BLaER1 treated with 17β-estradiol and CSF1 and Interleukin-3, amounts not matched to agents 10 nM and 100 nM (cell line): ENCODE results near the gene DEFB123.
"Not testable (repeated sequence)": the region's sequence is repeated elsewhere in the genome, so short reads cannot be mapped to it uniquely, and the experiment has no call there.

Source experiments
- H3K27ac ChIP-seq, 11 experiments: shearing (Covaris generic); formaldehyde crosslinking; 2 replicates each; pipeline ENCODE4 v1.8.1; 2022
- H3K27me3 ChIP-seq, 11 experiments: shearing (Covaris generic); formaldehyde crosslinking; 2 replicates each; pipeline ENCODE4 v1.8.1; 2022
- H3K36me3 ChIP-seq, 11 experiments: shearing (Covaris generic); formaldehyde crosslinking; 2 replicates each; pipeline ENCODE4 v1.8.1; 2022
- H3K4me1 ChIP-seq, 10 experiments: shearing (Covaris generic); formaldehyde crosslinking; 2 replicates each; pipeline ENCODE4 v1.8.1; 2022
- H3K4me2 ChIP-seq, 11 experiments: shearing (Covaris generic); formaldehyde crosslinking; 2 replicates each; pipeline ENCODE4 v1.8.1; 2022
- H3K4me3 ChIP-seq, 10 experiments: shearing (Covaris generic); formaldehyde crosslinking; 2 replicates each; pipeline ENCODE4 v1.8.1; 2022
- H3K9ac ChIP-seq, 11 experiments: shearing (Covaris generic); formaldehyde crosslinking; 2 replicates each; pipeline ENCODE4 v1.8.1; 2022
- H3K9me3 ChIP-seq, 11 experiments: shearing (Covaris generic); formaldehyde crosslinking; replicated peaks in 1 of 11; 2 replicates each; pipeline ENCODE4 v1.8.1; 2022
- H4K20me1 ChIP-seq, 11 experiments: shearing (Covaris generic); formaldehyde crosslinking; 2 replicates each; pipeline ENCODE4 v1.8.1; 2022
- Cebpa-rat ChIP-seq, 11 experiments: shearing (Covaris generic); IDR thresholded peaks; 2 replicates each; pipeline ENCODE4 v1.8.1; 2022

DEFB123 gene

GRCh38 chr20:31440012-31440659 is at the start of gene DEFB123:
DEFB123 (plus strand) TSS chr20:31440632; CDS start chr20:31440699, 67 bp downstream.
- Histone ChIP-seq H3K36me3 (no peaks in the 10 kb centered on the region), H3K4me3 (no peak within 1 kb of the TSS), H3K4me2 (no peak within 1 kb of the TSS), H4K20me1 (no peaks in the 10 kb centered on the region), H3K27ac (no peak within 1 kb of the TSS), H3K27me3 (no peaks in the 10 kb centered on the region), H3K9me3 (no peaks in the 10 kb centered on the region), H3K4me1 (0 out of 20 replicates have a peak, but pooled peaks cover 0 to 4% (median 0%) of the 10 kb centered on the region in 10 experiments), H3K9ac (no peak within 1 kb of the TSS)
- TF ChIP-seq Cebpa-rat (IDR thresholded peaks at IDR 0.05): no peak

- no peak for TF ChIP-seq Cebpa-rat (IDR thresholded peaks at IDR 0.05)
Observed at GRCh38 chr20:31392836-31393235, 47.6 kb upstream of the DEFB123 start.

GRCh38 chr20:31394900-31395299 is 45.5 kb upstream of the DEFB123 start:
- no peak overlapping the region for H3K4me2 ChIP-seq
- no peak overlapping the region for H3K27ac ChIP-seq
- no peak overlapping the region for H3K9ac ChIP-seq
- H4K20me1 ChIP-seq: no peaks in the 10 kb centered on the region
- TF ChIP-seq Cebpa-rat (IDR thresholded peaks at IDR 0.05): no peak
- no peaks in the 10 kb centered on the region for H3K36me3 ChIP-seq
- no peaks in the 10 kb centered on the region for H3K4me1 ChIP-seq
- H3K4me3 ChIP-seq: no peak overlapping the region
- H3K27me3 ChIP-seq: no peaks in the 10 kb centered on the region
- no peaks in the 10 kb centered on the region for H3K9me3 ChIP-seq

More at GRCh38 chr20:31392836-31393235, 47.6 kb upstream of the DEFB123 start:
- H3K27ac ChIP-seq: no peak overlapping the region
- no peak overlapping the region for H3K9ac ChIP-seq
- no peaks in the 10 kb centered on the region for H3K27me3 ChIP-seq
- no peaks in the 10 kb centered on the region for H3K36me3 ChIP-seq
- H3K4me1 ChIP-seq: no peaks in the 10 kb centered on the region
- H3K9me3 ChIP-seq: no peaks in the 10 kb centered on the region
- no peak overlapping the region for H3K4me3 ChIP-seq
- H3K4me2 ChIP-seq: no peak overlapping the region
- no peaks in the 10 kb centered on the region for H4K20me1 ChIP-seq

GRCh38 chr20:31403886-31404285 is 36.5 kb upstream of the DEFB123 start:
- no peak overlapping the region for H3K4me3 ChIP-seq
- no peak overlapping the region for H3K4me2 ChIP-seq
- no peaks in the 10 kb centered on the region for H3K27me3 ChIP-seq
- no peak for TF ChIP-seq Cebpa-rat (IDR thresholded peaks at IDR 0.05)
- no peak overlapping the region for H3K9ac ChIP-seq
- H3K27ac ChIP-seq: no peak overlapping the region
- no peaks in the 10 kb centered on the region for H4K20me1 ChIP-seq
- no peaks in the 10 kb centered on the region for H3K36me3 ChIP-seq
- no peaks in the 10 kb centered on the region for H3K4me1 ChIP-seq
- H3K9me3 ChIP-seq: peaks cover 0 to 13% (median 0%) of the 10 kb centered on the region in 11 experiments; a peak in 3 of 22 replicates

GRCh38 chr20:31406115-31406514 is 34.3 kb upstream of the DEFB123 start, which contains the start of gene DEFB121:
DEFB121 (minus strand) TSS chr20:31406215; CDS start chr20:31406152, 63 bp downstream.
- peaks cover 0 to 13% (median 0%) of the 10 kb centered on the region in 11 experiments; a peak in 5 of 22 replicates for H3K9me3 ChIP-seq
- no peak for TF ChIP-seq Cebpa-rat (IDR thresholded peaks at IDR 0.05)
- no peaks in the 10 kb centered on the region for H3K36me3 ChIP-seq
- no peak within 1 kb of the TSS for H3K4me2 ChIP-seq
- H3K27ac ChIP-seq: no peak within 1 kb of the TSS
- no peaks in the 10 kb centered on the region for H3K4me1 ChIP-seq
- H3K4me3 ChIP-seq: no peak within 1 kb of the TSS
- H3K9ac ChIP-seq: no peak within 1 kb of the TSS
- H4K20me1 ChIP-seq: no peaks in the 10 kb centered on the region
- H3K27me3 ChIP-seq: no peaks in the 10 kb centered on the region

- H3K9me3 ChIP-seq: peaks cover 0 to 10% (median 0%) of the 10 kb centered on the region in 11 experiments; a peak in 5 of 22 replicates
- H3K4me2 ChIP-seq: no peak overlapping the region
- H3K9ac ChIP-seq: no peak overlapping the region
- no peaks in the 10 kb centered on the region for H3K27me3 ChIP-seq
- H3K4me3 ChIP-seq: no peak overlapping the region
- no peaks in the 10 kb centered on the region for H3K36me3 ChIP-seq
- H3K4me1 ChIP-seq: no peaks in the 10 kb centered on the region
- no peak for TF ChIP-seq Cebpa-rat (IDR thresholded peaks at IDR 0.05)
- H4K20me1 ChIP-seq: no peaks in the 10 kb centered on the region
- H3K27ac ChIP-seq: no peak overlapping the region
Observed at GRCh38 chr20:31410011-31410410, 30.4 kb upstream of the DEFB123 start.

GRCh38 chr20:31414381-31414780 is 26.1 kb upstream of the DEFB123 start:
- Histone ChIP-seq H4K20me1 (no peaks in the 10 kb centered on the region), H3K4me3 (no peak overlapping the region), H3K27ac (no peak overlapping the region), H3K9me3 (peaks cover 0 to 5% (median 0%) of the 10 kb centered on the region in 11 experiments; a peak in 2 of 22 replicates), H3K36me3 (no peaks in the 10 kb centered on the region), H3K9ac (no peak overlapping the region), H3K27me3 (no peaks in the 10 kb centered on the region), H3K4me1 (no peaks in the 10 kb centered on the region), H3K4me2 (no peak overlapping the region)
- TF ChIP-seq Cebpa-rat (IDR thresholded peaks at IDR 0.05): no peak

- Histone ChIP-seq H3K9me3 (no peaks in the 10 kb centered on the region), H3K4me1 (no peaks in the 10 kb centered on the region), H3K9ac (no peak overlapping the region), H4K20me1 (no peaks in the 10 kb centered on the region), H3K4me3 (no peak overlapping the region), H3K27ac (no peak overlapping the region), H3K27me3 (no peaks in the 10 kb centered on the region), H3K4me2 (no peak overlapping the region), H3K36me3 (no peaks in the 10 kb centered on the region)
- no peak for TF ChIP-seq Cebpa-rat (IDR thresholded peaks at IDR 0.05)
Observed at GRCh38 chr20:31415653-31416052, 24.8 kb upstream of the DEFB123 start.

- H3K4me3 ChIP-seq: no peak overlapping the region
- H3K4me2 ChIP-seq: no peak overlapping the region
- H3K4me1 ChIP-seq: no peaks in the 10 kb centered on the region
- no peaks in the 10 kb centered on the region for H3K9me3 ChIP-seq
- H3K36me3 ChIP-seq: no peaks in the 10 kb centered on the region
- no peaks in the 10 kb centered on the region for H3K27me3 ChIP-seq
- H3K9ac ChIP-seq: no peak overlapping the region
- TF ChIP-seq Cebpa-rat (IDR thresholded peaks at IDR 0.05): no peak
- H4K20me1 ChIP-seq: no peaks in the 10 kb centered on the region
- no peak overlapping the region for H3K27ac ChIP-seq
Observed at GRCh38 chr20:31418307-31418706, 22.1 kb upstream of the DEFB123 start.

GRCh38 chr20:31425797-31426196 is 14.6 kb upstream of the DEFB123 start:
- H3K9me3 ChIP-seq: peaks cover 0 to 14% (median 8%) of the 10 kb centered on the region in 11 experiments; a peak in 10 of 22 replicates

GRCh38 chr20:31426891-31427551 is 13.4 kb upstream of the DEFB123 start:
- H3K4me1 ChIP-seq: not testable (repeated sequence)
- H3K9me3 ChIP-seq: peaks cover 0 to 14% (median 8%) of the 10 kb centered on the region in 11 experiments; a peak in 10 of 22 replicates

More at GRCh38 chr20:31425797-31426196, 14.6 kb upstream of the DEFB123 start:
- H3K9ac ChIP-seq: no peak overlapping the region
- no peaks in the 10 kb centered on the region for H3K36me3 ChIP-seq
- no peaks in the 10 kb centered on the region for H4K20me1 ChIP-seq
- no peak for TF ChIP-seq Cebpa-rat (IDR thresholded peaks at IDR 0.05)
- no peak overlapping the region for H3K27ac ChIP-seq
- no peak overlapping the region for H3K4me3 ChIP-seq
- no peaks in the 10 kb centered on the region for H3K4me1 ChIP-seq
- H3K27me3 ChIP-seq: no peaks in the 10 kb centered on the region
- H3K4me2 ChIP-seq: no peak overlapping the region

GRCh38 chr20:31427576-31427975 is 12.9 kb upstream of the DEFB123 start:
- not testable (repeated sequence) for H3K27me3 ChIP-seq, H4K20me1 ChIP-seq, H3K4me3 ChIP-seq, H3K36me3 ChIP-seq, H3K4me1 ChIP-seq, H3K27ac ChIP-seq, H3K4me2 ChIP-seq, H3K9ac ChIP-seq
- peaks cover 0 to 14% (median 8%) of the 10 kb centered on the region in 11 experiments; a peak in 10 of 22 replicates for H3K9me3 ChIP-seq

More at GRCh38 chr20:31426891-31427551, 13.4 kb upstream of the DEFB123 start:
- H3K27ac ChIP-seq, H3K36me3 ChIP-seq, H4K20me1 ChIP-seq, H3K4me2 ChIP-seq, H3K9ac ChIP-seq, H3K4me3 ChIP-seq, H3K27me3 ChIP-seq: not testable (repeated sequence)
